ENCODE results near the gene SART3. TPM values are rescaled to one million over a fixed set of nuclear protein-coding genes. Genes with fewer than 3 reads are reported as not detected.

Gene SART3
- total and polyA plus RNA-seq, 4 donors = 5.9 to 37.1 (median 23.5) TPM

- no peaks in the 10 kb centered on the region for H3K4me1 ChIP-seq (ENCODE audit: control insufficient read depth in 4 of 4, insufficient read depth in 4 of 4, low read length in 3 of 4)
- TF ChIP-seq RAD21 (IDR thresholded peaks at IDR 0.05) (no peak), HNF4A (conservative IDR thresholded peaks at IDR 0.05) (no peak), EGR1 (IDR thresholded peaks at IDR 0.05; ENCODE audit: low read depth in 2 of 2) (no peak), REST (IDR thresholded peaks at IDR 0.05) (no peak), JUND (IDR thresholded peaks at IDR 0.05) (no peak), CTCF (IDR thresholded peaks at IDR 0.05; ENCODE audit: low read depth, low read length, missing input control) (no peak), ZBTB33 (IDR thresholded peaks at IDR 0.05) (no peak), FOXA1 (IDR thresholded peaks at IDR 0.05) (no peak), HNF4G (IDR thresholded peaks at IDR 0.05) (no peak), SP1 (IDR thresholded peaks at IDR 0.05) (no peak), RXRA (IDR thresholded peaks at IDR 0.05) (no peak), NR2F2 (IDR thresholded peaks at IDR 0.05) (no peak), MAX (IDR thresholded peaks at IDR 0.05) (no peak), ATF3 (IDR thresholded peaks at IDR 0.05) (no peak), TAF1 (conservative IDR thresholded peaks at IDR 0.05) (no peak), YY1 (IDR thresholded peaks at IDR 0.05) (no peak), FOXA2 (IDR thresholded peaks at IDR 0.05) (no peak), GABPA (IDR thresholded peaks at IDR 0.05 in 1 of 2, conservative IDR thresholded peaks at IDR 0.05 in 1 of 2) (no peak)
- H3K9me3 ChIP-seq (ENCODE audit: control insufficient read depth in 4 of 4, low read length in 3 of 4) = peaks cover 3 to 4% (median 4%) of the 10 kb centered on the region in 4 donors
- H3K27me3 ChIP-seq (ENCODE audit: control insufficient read depth in 4 of 4, insufficient read depth in 4 of 4, low read length in 3 of 4) = peaks cover 0 to 5% (median 0%) of the 10 kb centered on the region in 4 donors
- no peak overlapping the region for H3K9ac ChIP-seq (ENCODE audit: low read depth in 1 of 2, low read length in 2 of 2)
- H3K36me3 ChIP-seq (ENCODE audit: control insufficient read depth in 4 of 4, insufficient read depth in 3 of 4, low read depth in 1 of 4, low read length in 3 of 4) = no peaks in the 10 kb centered on the region
- H3K4me3 ChIP-seq (ENCODE audit: low read depth in 1 of 3, low read length in 3 of 3) = no peak overlapping the region
- H3K27ac ChIP-seq (ENCODE audit: low read depth in 1 of 2, low read length in 2 of 2) = no peak overlapping the region
- DNase-seq (ENCODE audit: low spot score) = no peak
- 78% methylated on average over 11 of the region's 11 CpGs for WGBS
Observed at GRCh38 chr12:108498136-108498535, 62.8 kb downstream of the SART3 start.

Data from liver (tissue), 9 donors.